Endothelial cell of umbilical vein (primary cell): ENCODE measurements around the gene C5AR1.

Source experiments
- CTCF ChIP-seq, 2 donors: IDR thresholded peaks; 1 replicate in 1 of 2; 2 replicates in 1 of 2; pipeline ENCODE4 v1.5.1; 2011; ENCODE audit warnings: low read length in 2 of 2, mild to moderate bottlenecking in 2 of 2, moderate library complexity in 2 of 2, control low read depth in 1 of 2, inconsistent platforms in 1 of 2, low read depth in 1 of 2; ENCODE audit not compliant: insufficient read depth in 1 of 2; ENCODE audit errors: extremely low read depth in 1 of 2
- EZH2 ChIP-seq: IDR thresholded peaks from 2 replicates; pipeline ENCODE4 v1.6.1; 2012; ENCODE audit warnings: borderline replicate concordance, low read depth, mild to moderate bottlenecking, moderate library complexity, low read length, inconsistent platforms; ENCODE audit not compliant: severe bottlenecking
- MAX ChIP-seq: IDR thresholded peaks from 2 replicates; pipeline ENCODE4 v1.6.1; 2011; ENCODE audit not compliant: insufficient read depth, insufficient read length
- POLR2AphosphoS5 ChIP-seq: IDR thresholded peaks from 2 replicates; pipeline ENCODE4 v1.6.1; 2012; ENCODE audit warnings: low read depth, mild to moderate bottlenecking, control low read depth, low read length, moderate library complexity; ENCODE audit not compliant: insufficient read depth

DNA sequence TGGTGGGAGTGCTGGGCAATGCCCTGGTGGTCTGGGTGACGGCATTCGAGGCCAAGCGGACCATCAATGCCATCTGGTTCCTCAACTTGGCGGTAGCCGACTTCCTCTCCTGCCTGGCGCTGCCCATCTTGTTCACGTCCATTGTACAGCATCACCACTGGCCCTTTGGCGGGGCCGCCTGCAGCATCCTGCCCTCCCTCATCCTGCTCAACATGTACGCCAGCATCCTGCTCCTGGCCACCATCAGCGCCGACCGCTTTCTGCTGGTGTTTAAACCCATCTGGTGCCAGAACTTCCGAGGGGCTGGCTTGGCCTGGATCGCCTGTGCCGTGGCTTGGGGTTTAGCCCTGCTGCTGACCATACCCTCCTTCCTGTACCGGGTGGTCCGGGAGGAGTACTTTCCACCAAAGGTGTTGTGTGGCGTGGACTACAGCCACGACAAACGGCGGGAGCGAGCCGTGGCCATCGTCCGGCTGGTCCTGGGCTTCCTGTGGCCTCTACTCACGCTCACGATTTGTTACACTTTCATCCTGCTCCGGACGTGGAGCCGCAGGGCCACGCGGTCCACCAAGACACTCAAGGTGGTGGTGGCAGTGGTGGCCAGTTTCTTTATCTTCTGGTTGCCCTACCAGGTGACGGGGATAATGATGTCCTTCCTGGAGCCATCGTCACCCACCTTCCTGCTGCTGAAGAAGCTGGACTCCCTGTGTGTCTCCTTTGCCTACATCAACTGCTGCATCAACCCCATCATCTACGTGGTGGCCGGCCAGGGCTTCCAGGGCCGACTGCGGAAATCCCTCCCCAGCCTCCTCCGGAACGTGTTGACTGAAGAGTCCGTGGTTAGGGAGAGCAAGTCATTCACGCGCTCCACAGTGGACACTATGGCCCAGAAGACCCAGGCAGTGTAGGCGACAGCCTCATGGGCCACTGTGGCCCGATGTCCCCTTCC is 10.5 kb downstream of the C5AR1 start:
- no peak for TF ChIP-seq CTCF (IDR thresholded peaks at IDR 0.05; ENCODE audit: extremely low read depth in 1 of 2, insufficient read depth in 1 of 2, low read depth in 1 of 2, low read length in 2 of 2)
- TF ChIP-seq EZH2 = no peak
- TF ChIP-seq MAX = no peak
- no peak for TF ChIP-seq POLR2AphosphoS5
